A549 treated with DMSO at 1 μM for 4 hours (cell line): ENCODE data around the gene MYH3. TPM values are rescaled to one million over a fixed set of nuclear protein-coding genes. Genes with fewer than 3 reads are reported as not detected.

Experiments
- total RNA-seq: library from RNA; stranded (reverse); fragments of 200-300 nt; extraction: Qiagen RNA extraction; gene quantifications from 5 replicates; pipeline ENCODE4 v1.2.3, GENCODE V29; 2022; ENCODE audit warnings: low read depth

MYH3 gene
- 0.67 to 1.3 TPM (median 1.0 TPM) in 5 replicates for total RNA-seq

GRCh38 chr17:10657148-10657547 is at the start of gene MYH3:
Gene MYH3 (minus strand): TSS chr17:10657309. CDS start chr17:10655064, 2,245 bp downstream.

GRCh38 chr17:10697092-10698081 is 40.3 kb upstream of the MYH3 start, which contains the start of the genes ADPRM and SCO1:
Gene ADPRM (plus strand): TSS chr17:10697594. CDS start chr17:10704927, 7,333 bp downstream.
Gene SCO1 (minus strand): TSS chr17:10697533. CDS start chr17:10697507, 26 bp downstream.

Other genes with a start within 250 kb of the MYH3 start
- not detected in 5 replicates for gene MYH8, start 235.4 kb downstream of the MYH3 start, total RNA-seq
- gene MYH4, start 187.8 kb downstream of the MYH3 start, total RNA-seq = not detected in 5 replicates
- not detected in 5 replicates for gene MYH1, start 138.8 kb downstream of the MYH3 start, total RNA-seq
- gene MYH2, start 107.7 kb downstream of the MYH3 start, total RNA-seq = not detected in 5 replicates
- 47.9 to 65.1 TPM (median 62.8 TPM) in 5 replicates for gene SCO1, start 40.2 kb upstream of the MYH3 start, total RNA-seq
- gene ADPRM, start 40.3 kb upstream of the MYH3 start, total RNA-seq = 7.0 to 10.3 TPM (median 8.5 TPM) in 5 replicates
- 1.6 to 3.6 TPM (median 3.0 TPM) in 5 replicates for gene TMEM220, start 72.7 kb upstream of the MYH3 start, total RNA-seq
- gene TMEM238L, start 146.8 kb upstream of the MYH3 start, total RNA-seq = not detected in 5 replicates
- not detected in 5 replicates for gene PIRT, start 180.8 kb upstream of the MYH3 start, total RNA-seq